ENCODE data around the gene EZR. TPM values are rescaled to one million over a fixed set of nuclear protein-coding genes. Genes with fewer than 3 reads are reported as not detected.

EZR gene
- total and polyA plus RNA-seq, 2 of the 8 experiments (the other 6 are each of a cell fraction or from before 2014, with no cell fraction given), result 122 to 286 TPM

DNA sequence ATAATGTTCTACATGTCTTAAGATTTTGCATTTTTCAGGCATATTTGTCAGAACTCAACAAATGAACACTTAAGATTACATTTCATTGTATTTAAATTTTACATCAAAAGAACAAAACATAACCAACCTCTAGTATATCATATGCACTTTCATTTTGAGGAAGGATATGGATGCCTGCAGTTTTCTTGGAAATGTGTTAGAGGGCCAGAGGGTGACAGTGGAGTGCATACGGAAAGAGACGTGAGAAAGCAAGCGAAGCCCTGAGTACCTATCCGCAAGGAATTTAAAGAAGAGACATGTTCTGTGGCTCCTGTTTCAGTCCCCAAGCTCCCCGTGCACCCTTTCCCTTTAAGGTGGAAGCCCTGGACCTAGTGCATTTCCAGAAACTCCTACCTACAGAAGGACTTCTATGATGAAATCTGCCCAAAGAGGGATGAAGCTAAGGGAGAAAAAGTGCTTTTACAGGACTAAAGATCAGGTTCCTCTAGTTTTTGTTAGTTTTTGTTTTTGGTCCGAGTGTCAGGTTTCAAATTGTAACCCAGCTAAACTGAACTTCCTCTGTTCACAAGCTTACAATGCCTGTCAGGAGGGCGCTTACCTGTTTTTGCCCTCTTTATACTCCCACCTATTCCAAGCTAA lies 38.8 kb downstream of the EZR start (continued):
- TF ChIP-seq, protein P1, sequence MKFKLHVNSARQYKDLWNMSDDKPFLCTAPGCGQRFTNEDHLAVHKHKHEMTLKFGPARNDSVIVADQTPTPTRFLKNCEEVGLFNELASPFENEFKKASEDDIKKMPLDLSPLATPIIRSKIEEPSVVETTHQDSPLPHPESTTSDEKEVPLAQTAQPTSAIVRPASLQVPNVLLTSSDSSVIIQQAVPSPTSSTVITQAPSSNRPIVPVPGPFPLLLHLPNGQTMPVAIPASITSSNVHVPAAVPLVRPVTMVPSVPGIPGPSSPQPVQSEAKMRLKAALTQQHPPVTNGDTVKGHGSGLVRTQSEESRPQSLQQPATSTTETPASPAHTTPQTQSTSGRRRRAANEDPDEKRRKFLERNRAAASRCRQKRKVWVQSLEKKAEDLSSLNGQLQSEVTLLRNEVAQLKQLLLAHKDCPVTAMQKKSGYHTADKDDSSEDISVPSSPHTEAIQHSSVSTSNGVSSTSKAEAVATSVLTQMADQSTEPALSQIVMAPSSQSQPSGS (IDR thresholded peaks at IDR 0.05; ENCODE audit: low read length), result no peak
- TF ChIP-seq RNF2 (IDR thresholded peaks at IDR 0.05; ENCODE audit: borderline replicate concordance, low read depth, low read length, missing control alignments, poor library complexity, severe bottlenecking) (no peak), NANOG (IDR thresholded peaks at IDR 0.05; ENCODE audit: insufficient read depth, low read depth, low read length, poor library complexity, severe bottlenecking) (no peak), RFX5 (IDR thresholded peaks at IDR 0.05; ENCODE audit: borderline replicate concordance, low read depth, low read length) (no peak), SAP30 (IDR thresholded peaks at IDR 0.05; ENCODE audit: insufficient read depth, insufficient replicate concordance, low read length) (no peak)
